Naive thymus-derived CD8-positive, alpha-beta T cell (primary cell): ENCODE data around the gene FAM107B. TPM values are rescaled to one million over a fixed set of nuclear protein-coding genes. Genes with fewer than 3 reads are reported as not detected.

Experiments used
- ATAC-seq, 2 donors: fragments of 150-1000 bp; cut with Tn5 transposase in 1 of 2; sonication (Bioruptor Pico), chemical (Tn5 transposase) in 1 of 2; 1 replicate in 1 of 2; 2 replicates in 1 of 2; pipeline ENCODE4 v1.10.0; 2021; ENCODE audit warnings: mild to moderate bottlenecking in 2 of 2, moderate library complexity in 2 of 2
- POLR2A ChIA-PET: fragments of 350-600 bp; sonication (Branson Sonifier 250); formaldehyde crosslinking; loops from one replicate; lab custom pipeline; 2021; ENCODE audit warnings: antibody characterized with exemption; lab: Charles Lee
- DNase-seq, 10 donors: peaks; one replicate each; pipeline versions ENCODE4 v3.0.0 to v3.0.0-alpha.2; 2020 to 2022
- H3K27ac Mint-ChIP-seq, 10 donors: one replicate each; pipeline ENCODE4 v1.8.0; 2020 to 2022; ENCODE audit warnings: mild to moderate bottlenecking in 10 of 10, mixed read lengths in 10 of 10, moderate library complexity in 4 of 10, inconsistent platforms in 1 of 10
- H3K27me3 Mint-ChIP-seq, 5 donors: one replicate each; pipeline ENCODE4 v1.8.0; 2021 to 2022; ENCODE audit warnings: mixed read lengths in 5 of 5
- H3K36me3 Mint-ChIP-seq, 3 donors: one replicate each; pipeline ENCODE4 v1.8.0; 2020 to 2022; ENCODE audit warnings: mixed read lengths in 3 of 3, mild to moderate bottlenecking in 2 of 3, inconsistent platforms in 1 of 3
- H3K4me1 Mint-ChIP-seq, 4 donors: one replicate each; pipeline ENCODE4 v1.8.0; 2021 to 2022; ENCODE audit warnings: mixed read lengths in 4 of 4
- H3K4me3 Mint-ChIP-seq, 10 donors: one replicate each; pipeline ENCODE4 v1.8.0; 2020 to 2022; ENCODE audit warnings: mild to moderate bottlenecking in 10 of 10, mixed read lengths in 10 of 10, moderate library complexity in 6 of 10, inconsistent platforms in 1 of 10
- H3K9me3 Mint-ChIP-seq, 9 donors: one replicate each; pipeline ENCODE4 v1.8.0; 2020 to 2022; ENCODE audit warnings: mixed read lengths in 9 of 9, mild to moderate bottlenecking in 3 of 9, inconsistent platforms in 1 of 9, moderate library complexity in 1 of 9
- polyA plus RNA-seq, 3 donors: library from polyadenylated mRNA; unstranded; fragments of 300-500 nt; fragmentation: Illumina TruSeq; gene quantifications; one replicate each; pipeline ENCODE4 v1.2.3, GENCODE V29; 2021
- total RNA-seq, 8 experiments: library from RNA in 2 of 8; stranded (reverse) in 2 of 8; gene quantifications; one replicate each; pipeline ENCODE4 v1.2.3 and lab custom pipeline; 2021 to 2026

FAM107B gene
- total and polyA plus RNA-seq, 5 experiments from 2014 or later, result 250 to 319 (median 260) TPM

GRCh38 chr10:14565199-14565598 lies 209.5 kb downstream of the FAM107B start:
- POLR2A ChIA-PET, result interaction anchor here (0.8 to 12.4 kb wide), 11 partner anchors 8 to 273 kb away, joined by 3 to 314 read pairs (median 5); partner anchors contain the start of genes CDNF, HSPA14 and MSANTD7
- Mint-ChIP-seq H3K4me1 (peaks cover 52 to 97% (median 89%) of the 10 kb centered on the region in 4 donors), H3K36me3 (peaks cover 19 to 41% (median 23%) of the 10 kb centered on the region in 3 donors), H3K27ac (peak overlapping the region; percentile 92 to 99 (median 98)), H3K9me3 (peaks cover 0 to 9% (median 3%) of the 10 kb centered on the region in 9 donors), H3K27me3 (no peaks in the 10 kb centered on the region), H3K4me3 (peak overlapping the region in 9 of 10 donors; percentile 65 to 92 (median 73))
- ATAC-seq, result no peak
- no peak for DNase-seq

GRCh38 chr10:14564268-14564744 lies 210.4 kb downstream of the FAM107B start:
- Mint-ChIP-seq H3K9me3 (peaks cover 0 to 9% (median 3%) of the 10 kb centered on the region in 9 donors), H3K27me3 (no peaks in the 10 kb centered on the region), H3K4me3 (peak overlapping the region; percentile 66 to 92 (median 79)), H3K27ac (peak overlapping the region; percentile 92 to 99 (median 98)), H3K36me3 (peaks cover 19 to 39% (median 25%) of the 10 kb centered on the region in 3 donors), H3K4me1 (peaks cover 55 to 98% (median 93%) of the 10 kb centered on the region in 4 donors)
- POLR2A ChIA-PET, result interaction anchor here (0.7 to 12.4 kb wide), 13 partner anchors 8 to 274 kb away, joined by 3 to 314 read pairs (median 5); partner anchors contain the start of genes CDNF, HSPA14 and MSANTD7
- ATAC-seq (peak; percentile 49 to 64), DNase-seq (peak in 5 of 10 donors; percentile 22 to 78 (median 69))

- peaks cover 19 to 36% (median 25%) of the 10 kb centered on the region in 3 donors for H3K36me3 Mint-ChIP-seq
- H3K9me3 Mint-ChIP-seq, result peaks cover 0 to 9% (median 3%) of the 10 kb centered on the region in 9 donors
- H3K4me3 Mint-ChIP-seq, result peak overlapping the region; percentile 66 to 92 (median 77)
- DNase-seq (no peak), ATAC-seq (no peak)
- peaks cover 55 to 98% (median 93%) of the 10 kb centered on the region in 4 donors for H3K4me1 Mint-ChIP-seq
- no peaks in the 10 kb centered on the region for H3K27me3 Mint-ChIP-seq
- POLR2A ChIA-PET, result interaction anchor here (0.7 to 12.4 kb wide), 10 partner anchors 8 to 275 kb away, joined by 3 to 314 read pairs (median 6); partner anchors contain the start of genes CDNF, HSPA14 and MSANTD7
- peak overlapping the region; percentile 92 to 99 (median 98) for H3K27ac Mint-ChIP-seq
These were observed 211.2 kb downstream of the FAM107B start for GRCh38 chr10:14563359-14563940.

GRCh38 chr10:14563076-14563336 lies 211.7 kb downstream of the FAM107B start:
- H3K4me3 Mint-ChIP-seq, result peak overlapping the region; percentile 81 to 89 (median 86)
- ATAC-seq (no peak), DNase-seq (no peak)
- H3K9me3 Mint-ChIP-seq, result peaks cover 0 to 9% (median 3%) of the 10 kb centered on the region in 9 donors
- H3K27ac Mint-ChIP-seq, result peak overlapping the region; percentile 92 to 99 (median 98)
- peaks cover 19 to 32% (median 25%) of the 10 kb centered on the region in 3 donors for H3K36me3 Mint-ChIP-seq
- no peaks in the 10 kb centered on the region for H3K27me3 Mint-ChIP-seq
- peaks cover 55 to 98% (median 94%) of the 10 kb centered on the region in 4 donors for H3K4me1 Mint-ChIP-seq
- POLR2A ChIA-PET, result interaction anchor here (1.3 to 5.3 kb wide), 6 partner anchors 8 to 274 kb away, joined by 4 to 30 read pairs (median 6); partner anchors contain the start of genes CDNF, HSPA14 and MSANTD7

- peak in 1 of 2 donors; percentile 24 for ATAC-seq
- H3K27me3 Mint-ChIP-seq, result no peaks in the 10 kb centered on the region
- peaks cover 0 to 9% (median 3%) of the 10 kb centered on the region in 9 donors for H3K9me3 Mint-ChIP-seq
- peaks cover 18 to 26% (median 23%) of the 10 kb centered on the region in 3 donors for H3K36me3 Mint-ChIP-seq
- POLR2A ChIA-PET, result interaction anchor here (0.6 to 5.3 kb wide), 12 partner anchors 9 to 275 kb away, joined by 3 to 30 read pairs (median 4); partner anchors contain the start of genes CDNF, HSPA14 and MSANTD7
- peak overlapping the region; percentile 81 to 89 (median 86) for H3K4me3 Mint-ChIP-seq
- peak overlapping the region; percentile 92 to 99 (median 98) for H3K27ac Mint-ChIP-seq
- H3K4me1 Mint-ChIP-seq, result peaks cover 57 to 98% (median 94%) of the 10 kb centered on the region in 4 donors
- no peak for DNase-seq
These were observed 212.2 kb downstream of the FAM107B start for GRCh38 chr10:14562218-14563075.

GRCh38 chr10:14560791-14561765 lies 213.6 kb downstream of the FAM107B start:
- Mint-ChIP-seq H3K27me3 (no peaks in the 10 kb centered on the region), H3K36me3 (peaks cover 6 to 21% (median 11%) of the 10 kb centered on the region in 3 donors), H3K4me3 (peak overlapping the region; percentile 81 to 89 (median 86)), H3K4me1 (peaks cover 57 to 98% (median 95%) of the 10 kb centered on the region in 4 donors), H3K27ac (peak overlapping the region; percentile 92 to 99 (median 98)), H3K9me3 (peaks cover 0 to 9% (median under 1%) of the 10 kb centered on the region in 9 donors)
- POLR2A ChIA-PET, result interaction anchor here (0.9 to 6.3 kb wide), 13 partner anchors 10 to 276 kb away, joined by 3 to 59 read pairs (median 5); partner anchors contain the start of genes CDNF, HSPA14 and MSANTD7
- peak in 2 of 10 donors; percentile 39 to 48 for DNase-seq
- ATAC-seq, result peak; percentile 9 to 17

GRCh38 chr10:14560274-14560673 lies 214.4 kb downstream of the FAM107B start:
- Mint-ChIP-seq H3K36me3 (peaks cover 0 to 17% (median 4%) of the 10 kb centered on the region in 3 donors), H3K4me3 (peak overlapping the region; percentile 81 to 89 (median 86)), H3K27ac (peak overlapping the region; percentile 92 to 99 (median 98)), H3K27me3 (no peaks in the 10 kb centered on the region), H3K4me1 (peaks cover 60 to 98% (median 95%) of the 10 kb centered on the region in 4 donors), H3K9me3 (peaks cover 0 to 2% (median 0%) of the 10 kb centered on the region in 9 donors)
- ATAC-seq, result no peak
- DNase-seq, result peak in 2 of 10 donors; percentile 56 to 59
- POLR2A ChIA-PET, result interaction anchor here (0.9 to 6.3 kb wide), 10 partner anchors 9 to 78 kb away, joined by 3 to 59 read pairs (median 6); no protein-coding TSS in a partner anchor

GRCh38 chr10:14558025-14558424 lies 216.7 kb downstream of the FAM107B start:
- POLR2A ChIA-PET, result interaction anchor here (1.4 to 6.3 kb wide), 3 partner anchors 13 to 25 kb away, joined by 4 to 59 read pairs (median 28); no protein-coding TSS in a partner anchor
- peak overlapping the region; percentile 62 to 99 (median 94) for H3K27ac Mint-ChIP-seq
- ATAC-seq (no peak), DNase-seq (no peak)
- H3K27me3 Mint-ChIP-seq, result no peaks in the 10 kb centered on the region
- no peaks in the 10 kb centered on the region for H3K9me3 Mint-ChIP-seq
- H3K4me3 Mint-ChIP-seq, result peak overlapping the region in 9 of 10 donors; percentile 62 to 89 (median 82)
- H3K4me1 Mint-ChIP-seq, result peaks cover 68 to 99% (median 96%) of the 10 kb centered on the region in 4 donors
- peaks cover 0 to 25% (median 8%) of the 10 kb centered on the region in 3 donors for H3K36me3 Mint-ChIP-seq

- no peak for ATAC-seq
- no peak for DNase-seq
- peaks cover 0 to 29% (median 11%) of the 10 kb centered on the region in 3 donors for H3K36me3 Mint-ChIP-seq
- no peaks in the 10 kb centered on the region for H3K27me3 Mint-ChIP-seq
- peaks cover 67 to 99% (median 96%) of the 10 kb centered on the region in 4 donors for H3K4me1 Mint-ChIP-seq
- peak overlapping the region in 9 of 10 donors; percentile 62 to 89 (median 79) for H3K4me3 Mint-ChIP-seq
- POLR2A ChIA-PET, result interaction anchor here (0.6 to 6.3 kb wide), 3 partner anchors 13 to 171 kb away, joined by 3 to 59 read pairs (median 28); no protein-coding TSS in a partner anchor
- peak overlapping the region; percentile 54 to 99 (median 91) for H3K27ac Mint-ChIP-seq
- H3K9me3 Mint-ChIP-seq, result no peaks in the 10 kb centered on the region
These were observed 217.1 kb downstream of the FAM107B start for GRCh38 chr10:14557567-14557966.

GRCh38 chr10:14556285-14556956 lies 218.3 kb downstream of the FAM107B start:
- Mint-ChIP-seq H3K9me3 (no peaks in the 10 kb centered on the region), H3K27me3 (no peaks in the 10 kb centered on the region), H3K27ac (peak overlapping the region; percentile 89 to 97 (median 92)), H3K36me3 (peaks cover 7 to 38% (median 20%) of the 10 kb centered on the region in 3 donors), H3K4me3 (peak overlapping the region; percentile 19 to 89 (median 74)), H3K4me1 (peaks cover 71 to 99% (median 95%) of the 10 kb centered on the region in 4 donors)
- ATAC-seq, result peak in 1 of 2 donors; percentile 3
- POLR2A ChIA-PET, result interaction anchor here (1.0 to 6.3 kb wide), 4 partner anchors 9 to 33 kb away, joined by 3 to 59 read pairs (median 16); no protein-coding TSS in a partner anchor
- DNase-seq, result no peak
